Measurements from ENCODE around the gene UBTD2.

UBTD2 gene

GRCh38 chr5:172311026-172311425 is 27.5 kb upstream of the UBTD2 start:
- TF ChIP-seq CSDC2 (CRISPR knock-in tag; IDR thresholded peaks at IDR 0.05) (no peak), CREB5 (CRISPR knock-in tag; IDR thresholded peaks at IDR 0.05; ENCODE audit: low read depth) (no peak), ARNTL (CRISPR knock-in tag; IDR thresholded peaks at IDR 0.05; ENCODE audit: borderline replicate concordance, low read depth) (no peak), RARB (CRISPR knock-in tag; IDR thresholded peaks at IDR 0.05) (no peak), OSR1 (CRISPR knock-in tag; IDR thresholded peaks at IDR 0.05) (no peak), ZNF8 (CRISPR knock-in tag; IDR thresholded peaks at IDR 0.05) (no peak), ZNF565 (CRISPR knock-in tag; conservative IDR thresholded peaks at IDR 0.05; ENCODE audit: low read depth) (no peak), ZC3H10 (CRISPR knock-in tag; IDR thresholded peaks at IDR 0.05) (no peak), GLIS3 (CRISPR knock-in tag; IDR thresholded peaks at IDR 0.05) (no peak), SNAI2 (CRISPR knock-in tag; IDR thresholded peaks at IDR 0.05) (no peak), ZFP3 (CRISPR knock-in tag; IDR thresholded peaks at IDR 0.05) (no peak), ZFP30 (CRISPR knock-in tag; IDR thresholded peaks at IDR 0.05) (no peak), BACH2 (CRISPR knock-in tag; IDR thresholded peaks at IDR 0.05; ENCODE audit: borderline replicate concordance) (no peak), ESRRG (CRISPR knock-in tag; IDR thresholded peaks at IDR 0.05) (no peak), TCF4 (CRISPR knock-in tag; IDR thresholded peaks at IDR 0.05; ENCODE audit: borderline replicate concordance) (no peak), ZNF70 (CRISPR knock-in tag; IDR thresholded peaks at IDR 0.05) (no peak)
- TF ChIP-seq, protein P1, sequence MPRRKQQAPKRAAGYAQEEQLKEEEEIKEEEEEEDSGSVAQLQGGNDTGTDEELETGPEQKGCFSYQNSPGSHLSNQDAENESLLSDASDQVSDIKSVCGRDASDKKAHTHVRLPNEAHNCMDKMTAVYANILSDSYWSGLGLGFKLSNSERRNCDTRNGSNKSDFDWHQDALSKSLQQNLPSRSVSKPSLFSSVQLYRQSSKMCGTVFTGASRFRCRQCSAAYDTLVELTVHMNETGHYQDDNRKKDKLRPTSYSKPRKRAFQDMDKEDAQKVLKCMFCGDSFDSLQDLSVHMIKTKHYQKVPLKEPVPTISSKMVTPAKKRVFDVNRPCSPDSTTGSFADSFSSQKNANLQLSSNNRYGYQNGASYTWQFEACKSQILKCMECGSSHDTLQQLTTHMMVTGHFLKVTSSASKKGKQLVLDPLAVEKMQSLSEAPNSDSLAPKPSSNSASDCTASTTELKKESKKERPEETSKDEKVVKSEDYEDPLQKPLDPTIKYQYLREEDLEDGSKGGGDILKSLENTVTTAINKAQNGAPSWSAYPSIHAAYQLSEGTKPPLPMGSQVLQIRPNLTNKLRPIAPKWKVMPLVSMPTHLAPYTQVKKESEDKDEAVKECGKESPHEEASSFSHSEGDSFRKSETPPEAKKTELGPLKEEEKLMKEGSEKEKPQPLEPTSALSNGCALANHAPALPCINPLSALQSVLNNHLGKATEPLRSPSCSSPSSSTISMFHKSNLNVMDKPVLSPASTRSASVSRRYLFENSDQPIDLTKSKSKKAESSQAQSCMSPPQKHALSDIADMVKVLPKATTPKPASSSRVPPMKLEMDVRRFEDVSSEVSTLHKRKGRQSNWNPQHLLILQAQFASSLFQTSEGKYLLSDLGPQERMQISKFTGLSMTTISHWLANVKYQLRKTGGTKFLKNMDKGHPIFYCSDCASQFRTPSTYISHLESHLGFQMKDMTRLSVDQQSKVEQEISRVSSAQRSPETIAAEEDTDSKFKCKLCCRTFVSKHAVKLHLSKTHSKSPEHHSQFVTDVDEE (CRISPR knock-in tag; IDR thresholded peaks at IDR 0.05), result no peak
- ATAC-seq, result no peak

DNA sequence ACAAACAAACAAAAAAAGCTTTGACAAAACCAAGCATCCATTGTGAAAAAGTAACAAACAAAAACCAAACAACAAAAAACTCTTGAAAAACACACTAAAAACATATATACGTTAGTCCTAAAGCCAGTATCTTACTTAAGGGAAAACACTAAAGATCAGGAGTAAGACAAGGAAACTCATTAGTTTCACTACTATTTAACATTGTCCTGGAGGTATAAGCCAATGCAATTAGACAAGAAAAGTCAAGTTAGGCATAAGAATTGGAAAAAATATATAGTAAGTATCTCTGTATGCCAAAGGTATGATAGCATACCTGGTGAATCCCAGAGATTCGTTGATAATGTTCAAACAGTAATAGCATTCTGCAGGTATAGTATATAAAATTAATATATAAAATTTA is 21.8 kb upstream of the UBTD2 start:
- no peak for ATAC-seq
- no peak for TF ChIP-seq ESRRG (CRISPR knock-in tag; IDR thresholded peaks at IDR 0.05)
- TF ChIP-seq ZNF70 (CRISPR knock-in tag; IDR thresholded peaks at IDR 0.05), result no peak
- TF ChIP-seq TCF4 (CRISPR knock-in tag; IDR thresholded peaks at IDR 0.05; ENCODE audit: borderline replicate concordance), result no peak
- TF ChIP-seq BACH2 (CRISPR knock-in tag; IDR thresholded peaks at IDR 0.05; ENCODE audit: borderline replicate concordance), result no peak
- no peak for TF ChIP-seq ZC3H10 (CRISPR knock-in tag; IDR thresholded peaks at IDR 0.05)
- TF ChIP-seq PPARA (CRISPR knock-in tag; IDR thresholded peaks at IDR 0.05; ENCODE audit: borderline replicate concordance), result no peak
- TF ChIP-seq, protein P1 (CRISPR knock-in tag; IDR thresholded peaks at IDR 0.05), result no peak
- TF ChIP-seq, protein P2, sequence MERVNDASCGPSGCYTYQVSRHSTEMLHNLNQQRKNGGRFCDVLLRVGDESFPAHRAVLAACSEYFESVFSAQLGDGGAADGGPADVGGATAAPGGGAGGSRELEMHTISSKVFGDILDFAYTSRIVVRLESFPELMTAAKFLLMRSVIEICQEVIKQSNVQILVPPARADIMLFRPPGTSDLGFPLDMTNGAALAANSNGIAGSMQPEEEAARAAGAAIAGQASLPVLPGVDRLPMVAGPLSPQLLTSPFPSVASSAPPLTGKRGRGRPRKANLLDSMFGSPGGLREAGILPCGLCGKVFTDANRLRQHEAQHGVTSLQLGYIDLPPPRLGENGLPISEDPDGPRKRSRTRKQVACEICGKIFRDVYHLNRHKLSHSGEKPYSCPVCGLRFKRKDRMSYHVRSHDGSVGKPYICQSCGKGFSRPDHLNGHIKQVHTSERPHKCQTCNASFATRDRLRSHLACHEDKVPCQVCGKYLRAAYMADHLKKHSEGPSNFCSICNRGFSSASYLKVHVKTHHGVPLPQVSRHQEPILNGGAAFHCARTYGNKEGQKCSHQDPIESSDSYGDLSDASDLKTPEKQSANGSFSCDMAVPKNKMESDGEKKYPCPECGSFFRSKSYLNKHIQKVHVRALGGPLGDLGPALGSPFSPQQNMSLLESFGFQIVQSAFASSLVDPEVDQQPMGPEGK (CRISPR knock-in tag; IDR thresholded peaks at IDR 0.05; ENCODE audit: borderline replicate concordance), result no peak
- no peak for TF ChIP-seq ISL1 (CRISPR knock-in tag; IDR thresholded peaks at IDR 0.05)

GRCh38 chr5:172303572-172304335 is 20.2 kb upstream of the UBTD2 start:
- ATAC-seq, result no peak
- TF ChIP-seq, protein P2 (CRISPR knock-in tag; IDR thresholded peaks at IDR 0.05; ENCODE audit: borderline replicate concordance), result no peak
- TF ChIP-seq ARNTL (CRISPR knock-in tag; IDR thresholded peaks at IDR 0.05; ENCODE audit: borderline replicate concordance, low read depth), result no peak
- no peak for TF ChIP-seq PPARA (CRISPR knock-in tag; IDR thresholded peaks at IDR 0.05; ENCODE audit: borderline replicate concordance)
- no peak for TF ChIP-seq ZFP30 (CRISPR knock-in tag; IDR thresholded peaks at IDR 0.05)
- no peak for TF ChIP-seq ESRRG (CRISPR knock-in tag; IDR thresholded peaks at IDR 0.05)
- TF ChIP-seq GLIS3 (CRISPR knock-in tag; IDR thresholded peaks at IDR 0.05), result no peak
- TF ChIP-seq, protein P1 (CRISPR knock-in tag; IDR thresholded peaks at IDR 0.05), result no peak
- TF ChIP-seq OSR1 (CRISPR knock-in tag; IDR thresholded peaks at IDR 0.05), result no peak
- no peak for TF ChIP-seq ZNF70 (CRISPR knock-in tag; IDR thresholded peaks at IDR 0.05)
- no peak for TF ChIP-seq ZFP3 (CRISPR knock-in tag; IDR thresholded peaks at IDR 0.05)
- TF ChIP-seq ZNF8 (CRISPR knock-in tag; IDR thresholded peaks at IDR 0.05), result no peak
- TF ChIP-seq BACH2 (CRISPR knock-in tag; IDR thresholded peaks at IDR 0.05; ENCODE audit: borderline replicate concordance), result no peak
- TF ChIP-seq ZC3H10 (CRISPR knock-in tag; IDR thresholded peaks at IDR 0.05), result no peak
- TF ChIP-seq TOX (CRISPR knock-in tag; IDR thresholded peaks at IDR 0.05; ENCODE audit: borderline replicate concordance), result no peak
